Muscle layer of colon (tissue), 2 donors: Measurements from ENCODE around the gene SLC6A4.
"Not testable (repeated sequence)": the region's sequence is repeated elsewhere in the genome, so short reads cannot be mapped to it uniquely, and the experiment has no call there.

Experiments used
- H3K27ac ChIP-seq: one replicate; pipeline ENCODE4 v1.7.0; 2013; ENCODE audit warnings: low read depth, mild to moderate bottlenecking, low read length, moderate library complexity
- H3K27me3 ChIP-seq, 2 donors: one replicate each; pipeline ENCODE4 v1.7.0; 2013; ENCODE audit warnings: low read length in 2 of 2, mild to moderate bottlenecking in 2 of 2; ENCODE audit not compliant: insufficient read depth in 2 of 2, control insufficient read depth in 1 of 2
- H3K36me3 ChIP-seq: one replicate; pipeline ENCODE4 v1.7.0; 2013; ENCODE audit warnings: mild to moderate bottlenecking, low read length; ENCODE audit not compliant: insufficient read depth
- H3K4me1 ChIP-seq: one replicate; pipeline ENCODE4 v1.7.0; 2013; ENCODE audit warnings: mild to moderate bottlenecking, low read length; ENCODE audit not compliant: insufficient read depth
- H3K4me3 ChIP-seq, 2 donors: one replicate each; pipeline ENCODE4 v1.7.0; 2013; ENCODE audit warnings: low read length in 2 of 2, low read depth in 1 of 2, mild to moderate bottlenecking in 1 of 2, moderate library complexity in 1 of 2
- H3K9ac ChIP-seq: one replicate; pipeline ENCODE4 v1.7.0; 2013; ENCODE audit warnings: low read length
- H3K9me3 ChIP-seq: one replicate; pipeline ENCODE4 v1.7.0; 2013; ENCODE audit warnings: mild to moderate bottlenecking, low read length
- donor health status: abdominal sarcoma.
- donor health status: Adenocarcinoma of cecum.

The SLC6A4 gene

DNA sequence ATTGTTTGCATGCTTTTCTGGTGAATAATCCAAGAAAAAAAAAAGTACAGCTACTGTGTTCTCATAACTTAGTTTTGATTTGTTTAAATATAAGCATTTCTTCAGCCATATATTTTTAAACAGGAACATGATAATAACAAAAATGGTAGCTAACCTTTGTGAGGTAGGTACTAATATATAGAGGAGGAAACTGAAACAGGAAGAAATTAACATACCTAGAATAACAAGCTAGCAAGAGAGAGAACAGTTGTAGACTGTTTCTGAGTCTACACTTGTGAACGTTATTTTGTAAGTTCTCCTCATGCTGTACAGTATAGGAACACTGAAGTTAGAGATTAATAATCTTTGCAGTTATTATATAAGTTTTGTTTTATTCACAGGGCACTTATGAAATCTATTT lies 69.5 kb downstream of the SLC6A4 start:
- no peak overlapping the region for H3K9ac ChIP-seq
- H3K4me1 ChIP-seq = no peaks in the 10 kb centered on the region
- no peaks in the 10 kb centered on the region for H3K27me3 ChIP-seq
- H3K36me3 ChIP-seq = peaks cover 7% of the 10 kb centered on the region
- no peak overlapping the region for H3K4me3 ChIP-seq
- H3K9me3 ChIP-seq = no peaks in the 10 kb centered on the region
- H3K27ac ChIP-seq = no peak overlapping the region

GRCh38 chr17:30165147-30165546 lies 70.3 kb downstream of the SLC6A4 start:
- Histone ChIP-seq H3K4me3 (no peak overlapping the region), H3K9ac (no peak overlapping the region), H3K27ac (no peak overlapping the region), H3K9me3 (no peaks in the 10 kb centered on the region), H3K4me1 (no peaks in the 10 kb centered on the region), H3K36me3 (peaks cover 7% of the 10 kb centered on the region), H3K27me3 (no peaks in the 10 kb centered on the region)

DNA sequence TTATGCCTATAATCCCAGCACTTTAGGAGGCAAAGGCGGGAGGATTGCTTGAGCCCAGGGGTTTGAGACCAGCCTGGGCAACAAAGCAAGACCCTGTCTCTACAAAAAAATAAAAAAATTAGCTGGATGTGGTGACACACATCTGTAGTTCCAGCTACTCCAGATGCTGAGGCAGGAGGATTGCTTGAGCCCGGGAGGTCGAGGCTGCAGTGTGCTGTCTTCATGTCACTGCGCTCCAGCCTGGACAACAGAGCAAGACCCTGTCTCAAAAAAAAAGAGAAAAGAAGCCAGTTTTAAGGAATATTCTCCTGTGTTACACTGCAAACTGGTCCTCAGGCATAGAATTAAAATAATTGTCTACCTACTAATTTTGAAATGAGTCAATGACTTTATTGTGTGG lies 71.0 kb downstream of the SLC6A4 start:
- H3K9me3 ChIP-seq = no peaks in the 10 kb centered on the region
- no peak overlapping the region for H3K27ac ChIP-seq
- H3K4me3 ChIP-seq = no peak overlapping the region
- no peaks in the 10 kb centered on the region for H3K4me1 ChIP-seq
- H3K36me3 ChIP-seq = peaks cover 7% of the 10 kb centered on the region
- H3K27me3 ChIP-seq = no peaks in the 10 kb centered on the region
- no peak overlapping the region for H3K9ac ChIP-seq

GRCh38 chr17:30161601-30162000 lies 73.9 kb downstream of the SLC6A4 start:
- H3K4me3 ChIP-seq = no peak overlapping the region
- peaks cover 11% of the 10 kb centered on the region for H3K36me3 ChIP-seq
- H3K9ac ChIP-seq = no peak overlapping the region
- no peaks in the 10 kb centered on the region for H3K4me1 ChIP-seq
- no peaks in the 10 kb centered on the region for H3K27me3 ChIP-seq
- H3K27ac ChIP-seq = no peak overlapping the region
- peaks cover 9% of the 10 kb centered on the region for H3K9me3 ChIP-seq

GRCh38 chr17:30160419-30161172 lies 74.9 kb downstream of the SLC6A4 start:
- Histone ChIP-seq H3K9ac (no peak overlapping the region), H3K4me1 (no peaks in the 10 kb centered on the region), H3K36me3 (peaks cover 11% of the 10 kb centered on the region), H3K27me3 (no peaks in the 10 kb centered on the region), H3K9me3 (peaks cover 9% of the 10 kb centered on the region), H3K4me3 (no peak overlapping the region), H3K27ac (no peak overlapping the region)

DNA sequence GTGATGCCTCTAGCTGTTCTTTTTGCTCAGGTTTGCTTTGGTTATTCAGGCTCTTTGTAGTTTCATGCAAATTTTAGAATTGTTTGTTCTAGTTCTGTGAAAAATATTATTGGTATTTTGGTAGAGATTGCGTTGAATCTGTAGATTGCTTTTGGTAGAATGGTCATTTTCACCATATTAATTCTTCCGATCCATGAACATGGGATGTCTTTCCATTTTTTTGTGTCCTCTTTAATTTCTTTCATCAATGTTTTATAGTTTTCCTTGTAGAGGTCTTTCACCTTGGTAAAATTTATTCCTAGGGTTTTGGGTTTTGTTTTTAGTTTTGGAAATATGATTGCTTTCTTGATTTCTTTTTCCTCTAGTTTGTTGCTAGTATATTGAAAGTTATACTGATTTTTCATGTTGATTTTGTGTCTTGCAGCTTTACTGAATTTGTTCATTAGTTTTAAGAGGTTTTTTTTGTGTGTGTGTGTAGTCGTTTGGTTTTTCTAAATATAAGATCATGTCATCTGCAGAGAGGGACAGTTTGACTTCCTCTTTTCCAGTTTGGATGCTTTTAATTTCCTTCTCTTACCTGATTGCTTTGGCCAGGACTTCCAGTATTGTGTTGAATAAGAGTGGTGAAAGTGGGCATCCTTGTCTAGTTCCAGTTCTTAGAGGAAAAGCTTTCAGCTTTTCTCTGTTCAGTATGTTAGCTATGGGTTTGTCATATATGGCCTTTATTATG lies 76.4 kb downstream of the SLC6A4 start:
- H3K27ac ChIP-seq = no peak overlapping the region
- H3K4me1 ChIP-seq = no peaks in the 10 kb centered on the region
- H3K9ac ChIP-seq = no peak overlapping the region
- H3K36me3 ChIP-seq = peaks cover 7% of the 10 kb centered on the region
- H3K27me3 ChIP-seq = no peaks in the 10 kb centered on the region
- H3K9me3 ChIP-seq = peaks cover 9% of the 10 kb centered on the region
- H3K4me3 ChIP-seq = no peak overlapping the region

GRCh38 chr17:30155389-30155788 lies 80.1 kb downstream of the SLC6A4 start:
- H3K27ac ChIP-seq = no peak overlapping the region
- no peaks in the 10 kb centered on the region for H3K27me3 ChIP-seq
- peaks cover 4% of the 10 kb centered on the region for H3K36me3 ChIP-seq
- H3K9ac ChIP-seq = no peak overlapping the region
- H3K4me3 ChIP-seq = no peak overlapping the region
- H3K9me3 ChIP-seq = peaks cover 9% of the 10 kb centered on the region
- H3K4me1 ChIP-seq = no peaks in the 10 kb centered on the region

DNA sequence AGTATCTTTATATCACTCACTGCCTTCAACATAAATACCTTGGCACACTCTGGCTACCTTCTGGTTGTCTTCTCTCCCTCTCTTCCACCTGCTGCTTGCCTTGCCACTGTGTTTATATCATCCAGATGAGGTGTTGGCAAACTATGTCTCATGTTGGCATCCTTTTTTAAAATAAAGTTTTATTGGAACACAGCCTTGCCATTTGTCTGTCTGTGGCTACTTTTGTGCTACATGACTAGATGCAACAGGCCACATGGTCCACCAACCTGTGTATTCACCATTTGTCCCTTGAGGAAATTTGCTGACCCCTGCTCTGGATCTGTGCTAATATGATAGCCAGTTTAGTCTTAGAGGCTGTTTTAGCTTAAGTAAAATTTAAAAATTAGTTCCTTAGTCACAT lies 82.0 kb downstream of the SLC6A4 start:
- Histone ChIP-seq H3K27ac (no peak overlapping the region), H3K9me3 (peaks cover 1% of the 10 kb centered on the region), H3K36me3 (peaks cover 4% of the 10 kb centered on the region)

GRCh38 chr17:30151471-30151870 lies 84.0 kb downstream of the SLC6A4 start:
- H3K9me3 ChIP-seq = no peaks in the 10 kb centered on the region
- H3K27me3 ChIP-seq = no peaks in the 10 kb centered on the region
- H3K27ac ChIP-seq = no peak overlapping the region
- H3K4me1 ChIP-seq = no peaks in the 10 kb centered on the region
- no peak overlapping the region for H3K4me3 ChIP-seq
- no peak overlapping the region for H3K9ac ChIP-seq
- no peaks in the 10 kb centered on the region for H3K36me3 ChIP-seq

More for the DNA sequence above, 82.0 kb downstream of the SLC6A4 start:
- Histone ChIP-seq H3K27me3 (no peaks in the 10 kb centered on the region), H3K4me3 (no peak overlapping the region), H3K4me1 (no peaks in the 10 kb centered on the region), H3K9ac (no peak overlapping the region)

DNA sequence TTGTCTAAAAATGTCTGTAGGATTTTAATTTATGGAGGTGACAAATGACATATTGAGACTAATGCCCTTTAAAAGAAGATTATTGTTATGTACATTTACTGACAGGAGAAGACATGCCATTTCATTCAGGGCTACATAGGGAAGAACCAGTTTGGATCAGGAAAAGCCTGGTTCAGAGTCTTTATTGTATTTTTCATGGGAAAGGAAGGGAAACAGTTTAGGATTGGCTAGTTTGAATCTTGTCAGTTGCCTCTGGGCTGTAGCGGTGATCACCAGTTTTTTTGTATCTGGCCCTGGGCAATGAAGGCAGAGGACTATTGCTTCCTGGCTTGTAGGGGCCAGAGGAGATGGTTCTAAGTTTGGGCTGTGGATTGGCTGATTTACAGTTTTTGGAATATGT lies 87.1 kb downstream of the SLC6A4 start:
- Histone ChIP-seq H3K27me3 (no peaks in the 10 kb centered on the region), H3K4me1 (no peaks in the 10 kb centered on the region), H3K4me3 (no peak overlapping the region), H3K27ac (no peak overlapping the region), H3K9me3 (no peaks in the 10 kb centered on the region), H3K36me3 (no peaks in the 10 kb centered on the region), H3K9ac (no peak overlapping the region)

DNA sequence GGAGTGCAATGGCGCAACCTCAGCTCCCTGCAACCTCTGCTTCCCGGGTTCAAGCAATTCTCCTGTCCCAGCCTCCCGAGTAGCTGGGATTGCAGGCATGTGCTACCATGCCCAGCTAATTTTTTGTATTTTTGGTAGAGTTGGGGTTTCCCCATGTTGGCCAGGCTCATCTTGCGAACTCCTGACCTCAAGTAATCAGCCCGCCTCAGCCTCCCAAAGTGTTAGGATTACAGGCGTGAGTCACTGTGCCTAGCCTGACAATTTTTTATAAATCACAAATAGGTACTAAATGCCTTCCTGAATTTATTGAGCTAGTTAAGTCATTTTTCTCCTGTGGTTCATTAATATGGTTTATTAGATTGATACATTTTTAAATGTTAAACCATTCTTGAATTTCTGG lies 87.6 kb downstream of the SLC6A4 start:
- H3K27ac ChIP-seq = not testable (repeated sequence)

More for the DNA sequence above, 87.6 kb downstream of the SLC6A4 start:
- not testable (repeated sequence) for H3K4me1 ChIP-seq, H3K9ac ChIP-seq, H3K36me3 ChIP-seq, H3K4me3 ChIP-seq, H3K9me3 ChIP-seq, H3K27me3 ChIP-seq
